EL (cell line): ENCODE measurements around the gene CHRDL1.
"Not testable (repeated sequence)": the region's sequence is repeated elsewhere in the genome, so short reads cannot be mapped to it uniquely, and the experiment has no call there.

ENCODE experiments used
- DNase-seq: peaks from one replicate; pipeline ENCODE4 v3.0.0-alpha.2; 2016

Gene CHRDL1

GRCh38 chrX:110654280-110654679 is 141.3 kb downstream of the CHRDL1 start:
- DNase-seq = not testable (repeated sequence)

GRCh38 chrX:110646386-110646785 is 149.2 kb downstream of the CHRDL1 start:
- DNase-seq = no peak
